CD4-positive, alpha-beta T cell (primary cell): ENCODE data around the gene KCNMA1. TPM values are rescaled to one million over a fixed set of nuclear protein-coding genes. Genes with fewer than 3 reads are reported as not detected.

Source experiments
- ATAC-seq: fragments of 200-7000 bp; cut with Tn5 transposase; one replicate; pipeline ENCODE4 v1.10.0; 2022; ENCODE audit warnings: mild to moderate bottlenecking; ENCODE audit not compliant: poor library complexity
- CTCF ChIA-PET: fragments of 350-600 bp; sonication (Branson Sonifier 250); formaldehyde crosslinking; loops from one replicate; lab custom pipeline; 2021; ENCODE audit warnings: antibody characterized with exemption, inconsistent platforms; lab: Charles Lee
- POLR2A ChIA-PET: fragments of 350-600 bp; sonication (Branson Sonifier 250); formaldehyde crosslinking; loops from one replicate; lab custom pipeline; 2021; ENCODE audit warnings: antibody characterized with exemption, inconsistent platforms; lab: Charles Lee
- DNase-seq, 14 experiments: peaks; one replicate each; pipeline ENCODE4 v3.0.0-alpha.2; 2013 to 2020; ENCODE audit warnings: mixed read lengths in 2 of 14
- H3K27ac ChIP-seq, 2 donors: one replicate each; pipeline versions ENCODE4 v1.5.1 to v1.7.0; 2013; ENCODE audit warnings: low read length in 2 of 2, low read depth in 1 of 2, mild to moderate bottlenecking in 1 of 2
- H3K27me3 ChIP-seq, 2 experiments: 1 replicate in 1 of 2; 2 replicates in 1 of 2; pipeline versions ENCODE4 v1.6.1 to v1.7.0; 2013; ENCODE audit warnings: low read length in 2 of 2, control low read depth in 1 of 2, mild to moderate bottlenecking in 1 of 2, moderate library complexity in 1 of 2; ENCODE audit not compliant: insufficient read depth in 2 of 2, control insufficient read depth in 1 of 2
- H3K36me3 ChIP-seq: one replicate; pipeline ENCODE4 v1.6.1; 2013; ENCODE audit warnings: low read length, control low read depth; ENCODE audit not compliant: insufficient read depth
- H3K4me1 ChIP-seq: one replicate; pipeline ENCODE4 v1.6.1; 2013; ENCODE audit warnings: low read length, control low read depth; ENCODE audit not compliant: insufficient read depth
- H3K4me3 ChIP-seq: one replicate; pipeline ENCODE4 v1.5.1; 2013; ENCODE audit warnings: mild to moderate bottlenecking, low read length, moderate library complexity
- H3K9me3 ChIP-seq, 2 experiments: 1 replicate in 1 of 2; 2 replicates in 1 of 2; pipeline versions ENCODE4 v1.6.1 to v1.7.0; 2013; ENCODE audit warnings: low read length in 2 of 2, mild to moderate bottlenecking in 2 of 2, control low read depth in 1 of 2, moderate library complexity in 1 of 2; ENCODE audit not compliant: control insufficient read depth in 1 of 2, insufficient read depth in 1 of 2
- H3K27ac Mint-ChIP-seq: one replicate; pipeline ENCODE4 v1.8.0; 2020; ENCODE audit warnings: mixed read lengths
- H3K27me3 Mint-ChIP-seq: one replicate; pipeline ENCODE4 v1.8.0; 2021; ENCODE audit warnings: mixed read lengths
- H3K36me3 Mint-ChIP-seq: one replicate; pipeline ENCODE4 v1.8.0; 2021; ENCODE audit warnings: low read depth, mixed read lengths
- H3K4me1 Mint-ChIP-seq: one replicate; pipeline ENCODE4 v1.8.0; 2021; ENCODE audit warnings: low read depth, mixed read lengths
- H3K4me3 Mint-ChIP-seq: one replicate; pipeline ENCODE4 v1.8.0; 2020; ENCODE audit warnings: mild to moderate bottlenecking, mixed read lengths
- H3K9me3 Mint-ChIP-seq: one replicate; pipeline ENCODE4 v1.8.0; 2020; ENCODE audit warnings: mixed read lengths
- intact Hi-C, 2 experiments: fragments of 100-400 bp; cut with DNase I in 1 of 2; cut with micrococcal nuclease in 1 of 2; formaldehyde crosslinking; loops; one replicate each; pipeline versions ENCODE4 v1.15.1 to v1.9.0; 2023 to 2025; cut with DNase I, micrococcal nuclease
- total RNA-seq, 174 experiments: library from RNA in 2 of 174; stranded (reverse) in 2 of 174; gene quantifications; one replicate each; pipeline ENCODE4 v1.2.3 and lab custom pipeline; 2021 to 2026
- TF ChIP-seq, protein P1 (sequence below): fragments of 200-600 bp; IDR thresholded peaks from one replicate; pipeline ENCODE4 v1.8.0; 2022; ENCODE audit warnings: antibody characterized with exemption, mild to moderate bottlenecking

The KCNMA1 gene
- total RNA-seq, 2 experiments from 2014 or later: not detected

DNA sequence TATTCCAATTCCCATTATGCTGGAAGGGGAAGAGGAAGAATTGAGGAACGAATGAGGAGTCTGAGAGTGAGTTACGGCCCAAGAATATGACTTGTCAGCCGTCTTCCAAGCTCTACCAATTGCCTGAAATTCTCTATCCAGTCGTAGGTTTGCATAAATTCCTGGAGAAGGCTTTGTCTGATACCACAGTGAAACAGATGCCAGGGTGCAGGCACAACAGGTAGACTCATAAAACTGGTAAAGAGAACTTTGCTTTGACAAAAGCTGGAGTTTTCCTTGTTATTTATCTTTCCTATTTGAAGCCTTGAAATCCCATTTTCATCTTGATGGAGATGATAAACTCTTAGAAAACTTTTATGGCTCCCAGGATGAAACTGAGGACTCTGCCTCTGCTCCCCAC is 251.2 kb downstream of the KCNMA1 start:
- Mint-ChIP-seq H3K27ac (no peak overlapping the region), H3K4me3 (no peak overlapping the region), H3K9me3 (no peaks in the 10 kb centered on the region), H3K27me3 (peaks cover 8% of the 10 kb centered on the region), H3K36me3 (no peaks in the 10 kb centered on the region), H3K4me1 (no peaks in the 10 kb centered on the region)
- ChIA-PET POLR2A (no interaction called here), CTCF (no interaction called here)
- ATAC-seq (no peak), DNase-seq (no peak)
- Histone ChIP-seq H3K4me1 (no peaks in the 10 kb centered on the region), H3K9me3 (no peaks in the 10 kb centered on the region), H3K36me3 (no peaks in the 10 kb centered on the region), H3K27me3 (peaks cover 0 to 2% of the 10 kb centered on the region in 2 experiments), H3K4me3 (no peak overlapping the region), H3K27ac (no peak overlapping the region)
- intact Hi-C loops: no loop called here
- TF ChIP-seq, protein P1, sequence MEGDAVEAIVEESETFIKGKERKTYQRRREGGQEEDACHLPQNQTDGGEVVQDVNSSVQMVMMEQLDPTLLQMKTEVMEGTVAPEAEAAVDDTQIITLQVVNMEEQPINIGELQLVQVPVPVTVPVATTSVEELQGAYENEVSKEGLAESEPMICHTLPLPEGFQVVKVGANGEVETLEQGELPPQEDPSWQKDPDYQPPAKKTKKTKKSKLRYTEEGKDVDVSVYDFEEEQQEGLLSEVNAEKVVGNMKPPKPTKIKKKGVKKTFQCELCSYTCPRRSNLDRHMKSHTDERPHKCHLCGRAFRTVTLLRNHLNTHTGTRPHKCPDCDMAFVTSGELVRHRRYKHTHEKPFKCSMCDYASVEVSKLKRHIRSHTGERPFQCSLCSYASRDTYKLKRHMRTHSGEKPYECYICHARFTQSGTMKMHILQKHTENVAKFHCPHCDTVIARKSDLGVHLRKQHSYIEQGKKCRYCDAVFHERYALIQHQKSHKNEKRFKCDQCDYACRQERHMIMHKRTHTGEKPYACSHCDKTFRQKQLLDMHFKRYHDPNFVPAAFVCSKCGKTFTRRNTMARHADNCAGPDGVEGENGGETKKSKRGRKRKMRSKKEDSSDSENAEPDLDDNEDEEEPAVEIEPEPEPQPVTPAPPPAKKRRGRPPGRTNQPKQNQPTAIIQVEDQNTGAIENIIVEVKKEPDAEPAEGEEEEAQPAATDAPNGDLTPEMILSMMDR: no peak

GRCh38 chr10:77385315-77385714 is 252.3 kb downstream of the KCNMA1 start:
- H3K36me3 Mint-ChIP-seq: no peaks in the 10 kb centered on the region
- ChIA-PET POLR2A (no interaction called here), CTCF (no interaction called here)
- TF ChIP-seq, protein P1: no peak
- Histone ChIP-seq H3K27ac (no peak overlapping the region), H3K27me3 (no peaks in the 10 kb centered on the region), H3K9me3 (no peaks in the 10 kb centered on the region), H3K4me3 (no peak overlapping the region), H3K4me1 (no peaks in the 10 kb centered on the region), H3K36me3 (no peaks in the 10 kb centered on the region)
- H3K4me3 Mint-ChIP-seq: no peak overlapping the region
- H3K27ac Mint-ChIP-seq: no peak overlapping the region
- ATAC-seq: no peak
- no peaks in the 10 kb centered on the region for H3K9me3 Mint-ChIP-seq
- H3K27me3 Mint-ChIP-seq: peaks cover 8% of the 10 kb centered on the region
- H3K4me1 Mint-ChIP-seq: no peaks in the 10 kb centered on the region
- no peak for DNase-seq
- intact Hi-C loops: no loop called here

GRCh38 chr10:77383861-77384553 is 253.6 kb downstream of the KCNMA1 start:
- Histone ChIP-seq H3K4me3 (no peak overlapping the region), H3K27me3 (no peaks in the 10 kb centered on the region), H3K27ac (no peak overlapping the region), H3K4me1 (no peaks in the 10 kb centered on the region), H3K9me3 (no peaks in the 10 kb centered on the region), H3K36me3 (no peaks in the 10 kb centered on the region)
- DNase-seq (no peak), ATAC-seq (no peak)
- intact Hi-C loops: no loop called here
- Mint-ChIP-seq H3K9me3 (no peaks in the 10 kb centered on the region), H3K36me3 (no peaks in the 10 kb centered on the region), H3K4me1 (no peaks in the 10 kb centered on the region), H3K27me3 (peaks cover 19% of the 10 kb centered on the region), H3K4me3 (no peak overlapping the region), H3K27ac (no peak overlapping the region)
- ChIA-PET CTCF (no interaction called here), POLR2A (no interaction called here)
- TF ChIP-seq, protein P1: no peak
